Neural progenitor cell (in vitro differentiated cells): ENCODE measurements around the gene PARVG. TPM values are rescaled to one million over a fixed set of nuclear protein-coding genes. Genes with fewer than 3 reads are reported as not detected.

Experiments used
- DNase-seq: peaks from one replicate; pipeline ENCODE4 v3.0.0-alpha.2; 2016; ENCODE audit warnings: low spot score
- H2AFZ ChIP-seq: fragments of 200-600 bp; sonication (generic); replicated peaks from 2 replicates; pipeline ENCODE4 v1.6.1; 2016; ENCODE audit warnings: antibody characterized with exemption
- H3F3A ChIP-seq: fragments of 200-600 bp; sonication (generic); 2 replicates; pipeline ENCODE4 v1.6.1; 2016; ENCODE audit warnings: antibody characterized with exemption, low read depth
- H3K27ac ChIP-seq: fragments of 200-600 bp; sonication (generic); 2 replicates; pipeline ENCODE4 v1.5.1; 2016; ENCODE audit warnings: mild to moderate bottlenecking
- H3K27me3 ChIP-seq: fragments of 200-600 bp; sonication (generic); 2 replicates; pipeline ENCODE4 v1.6.1; 2016; ENCODE audit warnings: mild to moderate bottlenecking, moderate library complexity
- H3K36me3 ChIP-seq: fragments of 200-600 bp; sonication (generic); 2 replicates; pipeline ENCODE4 v1.5.1; 2016
- H3K4me1 ChIP-seq: fragments of 200-600 bp; sonication (generic); 2 replicates; pipeline ENCODE4 v1.6.1; 2016; ENCODE audit warnings: mixed run types
- H3K4me2 ChIP-seq: fragments of 200-600 bp; sonication (generic); 2 replicates; pipeline ENCODE4 v1.6.1; 2016
- H3K4me3 ChIP-seq: fragments of 200-600 bp; sonication (generic); 2 replicates; pipeline ENCODE4 v1.5.1; 2016
- H3K79me2 ChIP-seq: fragments of 200-600 bp; sonication (generic); 2 replicates; pipeline ENCODE4 v1.6.1; 2016; ENCODE audit warnings: low read depth
- H3K9ac ChIP-seq: fragments of 200-600 bp; sonication (generic); 2 replicates; pipeline ENCODE4 v1.6.1; 2016
- H3K9me3 ChIP-seq: fragments of 200-600 bp; sonication (generic); 2 replicates; pipeline ENCODE4 v1.5.1; 2016; ENCODE audit warnings: low read depth
- H4K20me1 ChIP-seq: fragments of 200-600 bp; sonication (generic); 2 replicates; pipeline ENCODE4 v1.6.1; 2016; ENCODE audit warnings: low read depth
- H3K27ac Mint-ChIP-seq: 3 replicates; pipeline ENCODE4 v1.8.0; 2021; ENCODE audit warnings: mixed read lengths
- H3K27me3 Mint-ChIP-seq: 2 replicates; pipeline ENCODE4 v1.8.0; 2022; ENCODE audit warnings: low read depth, mild to moderate bottlenecking, inconsistent platforms, moderate library complexity, mixed read lengths; ENCODE audit not compliant: insufficient read depth
- H3K36me3 Mint-ChIP-seq: 3 replicates; pipeline ENCODE4 v1.8.0; 2021; ENCODE audit warnings: mixed read lengths
- H3K4me1 Mint-ChIP-seq: 3 replicates; pipeline ENCODE4 v1.8.0; 2021; ENCODE audit warnings: mixed read lengths
- H3K4me3 Mint-ChIP-seq: 3 replicates; pipeline ENCODE4 v1.8.0; 2021; ENCODE audit warnings: mild to moderate bottlenecking, moderate library complexity, mixed read lengths
- H3K9me3 Mint-ChIP-seq: 3 replicates; pipeline ENCODE4 v1.8.0; 2020; ENCODE audit warnings: mixed read lengths
- CTCF ChIP-seq: fragments of 200-600 bp; sonication (generic); IDR thresholded peaks from 2 replicates; pipeline ENCODE4 v1.5.1; 2017; ENCODE audit warnings: antibody characterized with exemption, mild to moderate bottlenecking
- EZH2 ChIP-seq: fragments of 200-600 bp; sonication (generic); IDR thresholded peaks from 2 replicates; pipeline ENCODE4 v1.6.1; 2017; ENCODE audit warnings: antibody characterized with exemption, mild to moderate bottlenecking, moderate library complexity
- EZH2phosphoT487 ChIP-seq: fragments of 200-600 bp; sonication (generic); IDR thresholded peaks from 2 replicates; pipeline ENCODE4 v1.6.1; 2017; ENCODE audit warnings: antibody characterized with exemption
- total RNA-seq: library from RNA; depleted of rRNA; stranded (reverse); fragments of >200 nt; gene quantifications from 2 replicates; pipeline ENCODE4 v1.2.3, GENCODE V29; 2015; ENCODE audit warnings: low replicate concordance

The PARVG gene
- total RNA-seq, 1 donor from 2014 or later = not detected

- H3K79me2 ChIP-seq = no peaks in the 10 kb centered on the region
- no peaks in the 10 kb centered on the region for H3K27me3 Mint-ChIP-seq
- H3K4me1 Mint-ChIP-seq = no peaks in the 10 kb centered on the region
- H2AFZ ChIP-seq = no peak overlapping the region
- H3K27ac ChIP-seq = no peak overlapping the region
- peaks cover 5% of the 10 kb centered on the region for H3K36me3 Mint-ChIP-seq
- peaks cover 20% of the 10 kb centered on the region for H3K9me3 Mint-ChIP-seq
- no peak for DNase-seq
- no peaks in the 10 kb centered on the region for H4K20me1 ChIP-seq
- H3K9me3 ChIP-seq = no peaks in the 10 kb centered on the region
- TF ChIP-seq CTCF (no peak), EZH2phosphoT487 (no peak), EZH2 (no peak)
- no peak overlapping the region for H3K4me3 ChIP-seq
- no peaks in the 10 kb centered on the region for H3F3A ChIP-seq
- no peaks in the 10 kb centered on the region for H3K27me3 ChIP-seq
- no peaks in the 10 kb centered on the region for H3K4me1 ChIP-seq
- no peaks in the 10 kb centered on the region for H3K36me3 ChIP-seq
- H3K9ac ChIP-seq = no peak overlapping the region
- H3K27ac Mint-ChIP-seq = no peak overlapping the region
- no peak overlapping the region for H3K4me3 Mint-ChIP-seq
- H3K4me2 ChIP-seq = no peak overlapping the region
Observed at GRCh38 chr22:44247346-44247745, 66.6 kb downstream of the PARVG start.

- Histone ChIP-seq H4K20me1 (no peaks in the 10 kb centered on the region), H3K27ac (no peak overlapping the region), H3K27me3 (no peaks in the 10 kb centered on the region), H3K4me3 (no peak overlapping the region), H3K4me2 (no peak overlapping the region), H2AFZ (no peak overlapping the region), H3F3A (no peaks in the 10 kb centered on the region), H3K36me3 (no peaks in the 10 kb centered on the region), H3K9me3 (no peaks in the 10 kb centered on the region), H3K9ac (no peak overlapping the region), H3K79me2 (no peaks in the 10 kb centered on the region), H3K4me1 (no peaks in the 10 kb centered on the region)
- peaks cover 22% of the 10 kb centered on the region for H3K9me3 Mint-ChIP-seq
- H3K27me3 Mint-ChIP-seq = no peaks in the 10 kb centered on the region
- DNase-seq = no peak
- TF ChIP-seq EZH2phosphoT487 (no peak), CTCF (no peak), EZH2 (no peak)
- no peaks in the 10 kb centered on the region for H3K4me1 Mint-ChIP-seq
- H3K4me3 Mint-ChIP-seq = no peak overlapping the region
- H3K27ac Mint-ChIP-seq = peak overlapping the region; percentile 74
- H3K36me3 Mint-ChIP-seq = peaks cover 5% of the 10 kb centered on the region
Observed at GRCh38 chr22:44247923-44248892, 67.5 kb downstream of the PARVG start.

DNA sequence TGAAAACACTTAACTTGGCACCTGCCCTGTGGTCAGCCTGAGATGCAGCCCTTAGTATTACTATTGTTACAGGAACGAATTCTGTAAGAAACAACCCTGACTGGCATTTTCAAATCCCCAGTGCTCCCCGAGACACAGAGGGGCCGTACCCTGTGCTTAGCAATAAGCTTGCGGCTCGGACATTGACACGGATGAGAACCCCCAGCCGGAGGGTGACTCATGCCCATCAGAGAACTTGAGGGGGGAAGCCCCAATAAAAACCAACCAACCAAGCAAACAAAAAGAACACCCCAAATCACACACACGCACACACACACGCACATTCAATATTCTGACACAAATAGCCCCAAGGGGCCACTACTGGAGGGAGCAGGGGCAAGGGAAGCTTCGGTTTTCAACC, 68.2 kb downstream of the PARVG start:
- no peak overlapping the region for H3K4me3 Mint-ChIP-seq
- no peaks in the 10 kb centered on the region for H3F3A ChIP-seq
- no peaks in the 10 kb centered on the region for H3K36me3 ChIP-seq
- no peak overlapping the region for H3K27ac ChIP-seq
- no peaks in the 10 kb centered on the region for H3K27me3 Mint-ChIP-seq
- TF ChIP-seq CTCF (no peak), EZH2 (no peak), EZH2phosphoT487 (no peak)
- H3K9me3 Mint-ChIP-seq = peaks cover 22% of the 10 kb centered on the region
- H2AFZ ChIP-seq = no peak overlapping the region
- no peak overlapping the region for H3K4me2 ChIP-seq
- no peak overlapping the region for H3K9ac ChIP-seq
- H4K20me1 ChIP-seq = no peaks in the 10 kb centered on the region
- H3K27ac Mint-ChIP-seq = no peak overlapping the region
- H3K4me1 ChIP-seq = no peaks in the 10 kb centered on the region
- H3K4me3 ChIP-seq = no peak overlapping the region
- no peak for DNase-seq
- H3K4me1 Mint-ChIP-seq = no peaks in the 10 kb centered on the region
- no peaks in the 10 kb centered on the region for H3K27me3 ChIP-seq
- H3K36me3 Mint-ChIP-seq = peaks cover 5% of the 10 kb centered on the region
- H3K9me3 ChIP-seq = no peaks in the 10 kb centered on the region
- H3K79me2 ChIP-seq = no peaks in the 10 kb centered on the region
